SK-N-MC (cell line): Measurements from ENCODE around the gene ZNF827.

Source experiments
- EZH2 ChIP-seq: fragments of 200-600 bp; sonication (generic); IDR thresholded peaks from one replicate; pipeline ENCODE4 v1.6.1; 2017; ENCODE audit warnings: antibody characterized with exemption
- FOXP2 ChIP-seq: optimal IDR thresholded peaks from 2 replicates; pipeline ENCODE3; 2011; ENCODE audit warnings: mild to moderate bottlenecking, moderate library complexity; ENCODE audit not compliant: insufficient read depth; ENCODE audit errors: extremely low read length, control extremely low read depth
- POLR2AphosphoS5 ChIP-seq: IDR thresholded peaks from 2 replicates; pipeline ENCODE4 v1.6.1; 2012; ENCODE audit warnings: mild to moderate bottlenecking, low read depth, low read length, borderline replicate concordance

- no peak for TF ChIP-seq EZH2
- no peak for TF ChIP-seq POLR2AphosphoS5
- TF ChIP-seq FOXP2: no peak
Measured at GRCh38 chr4:145907390-145907789, 31.2 kb downstream of the ZNF827 start.
